ENCODE measurements around the gene PDE5A.

- TF ChIP-seq CTCF (conservative IDR thresholded peaks at IDR 0.05; ENCODE audit: low read depth, low read length) (no peak), EZH2 (IDR thresholded peaks at IDR 0.05; ENCODE audit: low read length, unreplicated experiment) (no peak), EZH2phosphoT487 (IDR thresholded peaks at IDR 0.05; ENCODE audit: borderline replicate concordance, low read length) (no peak)
Measured at GRCh38 chr4:119529788-119530187, 98.8 kb downstream of the PDE5A start.
